ENCODE results near the gene ZSCAN20. TPM values are rescaled to one million over a fixed set of nuclear protein-coding genes. Genes with fewer than 3 reads are reported as not detected.

Gene ZSCAN20
- total and polyA plus RNA-seq, 9 of the 15 experiments (the other 6 are each of a cell fraction or from before 2014, with no cell fraction given) = 0.36 to 3.3 (median 2.0) TPM

DNA sequence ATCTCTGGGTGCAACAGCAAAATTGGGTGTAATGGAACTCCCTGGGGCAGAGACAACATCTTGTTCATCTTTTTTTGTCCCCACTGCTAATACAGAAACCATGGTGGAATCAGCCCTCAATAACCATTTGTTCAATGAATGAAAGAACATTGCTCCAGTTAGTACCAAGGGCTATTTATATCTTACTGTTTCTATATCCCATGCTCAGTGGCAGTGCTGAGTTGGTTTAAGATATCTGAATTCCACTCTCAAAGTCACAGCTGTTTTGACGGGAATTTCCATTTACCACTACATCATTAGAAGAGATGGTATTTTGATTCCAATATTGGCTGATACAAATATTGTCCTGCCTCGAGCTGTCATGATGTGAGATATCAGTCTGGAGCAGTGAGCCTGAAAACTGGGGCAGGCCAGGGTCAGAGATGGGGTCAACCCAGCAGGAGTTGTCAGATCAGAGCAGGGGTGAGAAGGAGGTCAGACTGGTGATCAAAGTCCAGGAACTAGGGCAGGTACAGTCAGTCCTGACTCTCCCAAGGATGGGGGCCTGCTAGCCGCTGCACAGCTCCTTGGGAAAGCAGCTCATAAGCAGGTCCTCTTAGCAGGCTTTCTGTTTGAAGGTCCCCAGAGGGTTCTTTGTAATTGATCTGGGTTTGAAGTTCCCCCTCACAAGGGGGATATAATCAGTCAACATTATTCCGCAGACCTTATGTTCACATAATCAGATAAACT lies 35.7 kb upstream of the ZSCAN20 start:
- ATAC-seq = no peak; the same call in 2 of the 3 replicates
- BruUV-seq (replicated peaks) = no TSS peak
- H3K9me3 ChIP-seq (replicated peaks; ENCODE audit: control insufficient read depth, insufficient read depth, low read depth, low read length) = no peaks in the 10 kb centered on the region
- DNase-seq (ENCODE audit: extremely low read depth in 1 of 4, low spot score in 3 of 4) = peak in 3 of 4 experiments; percentile 29 to 33 (median 32)
- H3K36me3 ChIP-seq (ENCODE audit: control insufficient read depth, insufficient read depth, low read length) = no peaks in the 10 kb centered on the region
- H3K27me3 ChIP-seq (ENCODE audit: control insufficient read depth in 2 of 2, insufficient read depth in 2 of 2, low read length in 2 of 2) = peaks cover 5 to 6% of the 10 kb centered on the region in 2 experiments; a peak in 4 of 5 replicates
- TF ChIP-seq KLF13 (tag; IDR thresholded peaks at IDR 0.05; ENCODE audit: borderline replicate concordance, low read depth) (no peak), SNAPC5 (CRISPR knock-in tag; IDR thresholded peaks at IDR 0.05) (no peak), TRIM28 (IDR thresholded peaks at IDR 0.05) (no peak), ID3 (CRISPR knock-in tag; IDR thresholded peaks at IDR 0.05) (no peak), ID3 (tag; IDR thresholded peaks at IDR 0.05) (no peak), KDM1A (IDR thresholded peaks at IDR 0.05) (no peak), KAT8 (IDR thresholded peaks at IDR 0.05; ENCODE audit: low read depth) (no peak), MECOM (CRISPR knock-in tag; IDR thresholded peaks at IDR 0.05) (no peak), JUND (IDR thresholded peaks at IDR 0.05; ENCODE audit: borderline replicate concordance, low read depth, low read length) (no peak), JUND (tag; IDR thresholded peaks at IDR 0.05; ENCODE audit: borderline replicate concordance, low read depth, low read length) (no peak)
- no peak overlapping the region for H3K4me2 ChIP-seq (ENCODE audit: insufficient read depth, low read length)
- no peaks in the 10 kb centered on the region for H4K20me1 ChIP-seq (replicated peaks; ENCODE audit: control insufficient read depth, insufficient read depth, low read length)
- WGBS (ENCODE audit: insufficient coverage, low coverage, missing lambda C conversion rate) = 2% methylated on average over 4 of the region's 4 CpGs
- CTCF ChIA-PET (ENCODE audit: low intra/inter-chr PET ratio) = no interaction called here
- POLR2A ChIA-PET = interaction anchor here (0.9 to 1.7 kb wide), 3 partner anchors 10 to 82 kb away, joined by 3 to 5 read pairs (median 3); no protein-coding TSS in a partner anchor
- H3K4me1 ChIP-seq (replicated peaks in 1 of 2; ENCODE audit: control insufficient read depth in 2 of 2, insufficient read depth in 2 of 2, low read length in 2 of 2) = peaks cover 0 to 16% of the 10 kb centered on the region in 2 experiments; a peak in 4 of 5 replicates
- H3K79me2 ChIP-seq (ENCODE audit: control insufficient read depth, insufficient read depth, low read length) = no peaks in the 10 kb centered on the region
- in situ Hi-C loops (cut with MboI) (no loop called here), intact Hi-C loops (cut with micrococcal nuclease) (no loop called here)
- no peak overlapping the region for H3K4me3 ChIP-seq
- FAIRE-seq = no peak
- no peak overlapping the region for H2AFZ ChIP-seq (ENCODE audit: low read depth, low read length)
- no peaks in the 10 kb centered on the region for H3K9me1 ChIP-seq (ENCODE audit: control insufficient read depth, insufficient read depth, low read length)
- H3K27ac ChIP-seq (ENCODE audit: extremely low read depth, low read depth, low read length) = no peak overlapping the region
- no peak overlapping the region for H3K9ac ChIP-seq (ENCODE audit: insufficient read depth in 1 of 2, low read depth in 2 of 2, low read length in 2 of 2)

All from K562 (cell line).